Retinal pigment epithelial cell (primary cell): ENCODE measurements around the gene GRK4.

ENCODE experiments used
- DNase-seq: peaks from one replicate; pipeline ENCODE4 v3.0.0-alpha.2; 2010; ENCODE audit warnings: low read depth
- H3K4me3 ChIP-seq: 2 replicates; pipeline ENCODE4 v1.5.1; 2011; ENCODE audit warnings: mild to moderate bottlenecking, low read length, control low read depth, moderate library complexity
- TF ChIP-seq, protein P1 (sequence below): conservative IDR thresholded peaks from 2 replicates; pipeline ENCODE4 v1.5.1; 2011; ENCODE audit warnings: low read depth, low read length, control low read depth, inconsistent platforms

Gene GRK4

DNA sequence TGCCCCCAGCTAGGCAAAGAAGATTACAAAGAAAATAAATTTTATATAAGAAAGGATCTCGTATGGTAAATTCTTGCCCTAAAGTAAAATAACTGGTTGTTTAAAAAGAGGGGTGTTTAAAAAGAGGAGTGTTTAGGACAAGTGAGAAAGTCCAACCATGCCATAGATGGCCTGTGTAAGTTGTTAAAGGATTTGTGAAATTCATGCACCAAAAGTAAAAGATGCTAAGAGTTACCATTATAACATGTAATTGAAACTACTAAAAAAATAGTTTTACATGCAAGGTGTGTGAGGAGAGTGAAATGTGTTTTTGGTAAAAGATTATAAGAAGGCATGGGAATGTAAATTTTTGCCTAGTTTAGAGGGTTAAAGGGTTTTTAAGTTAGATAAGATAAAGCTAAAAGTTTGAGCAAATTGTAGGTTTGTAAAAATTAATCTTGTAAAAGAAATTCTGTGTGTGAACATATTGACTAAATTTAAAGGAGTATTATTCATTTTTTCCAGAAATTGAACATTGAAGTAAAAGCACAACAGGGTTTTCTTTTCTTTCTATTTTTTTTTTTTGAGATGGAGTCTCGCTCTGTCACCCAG lies 90.9 kb downstream of the GRK4 start:
- DNase-seq: no peak
- H3K4me3 ChIP-seq: no peak overlapping the region
- TF ChIP-seq, protein P1, sequence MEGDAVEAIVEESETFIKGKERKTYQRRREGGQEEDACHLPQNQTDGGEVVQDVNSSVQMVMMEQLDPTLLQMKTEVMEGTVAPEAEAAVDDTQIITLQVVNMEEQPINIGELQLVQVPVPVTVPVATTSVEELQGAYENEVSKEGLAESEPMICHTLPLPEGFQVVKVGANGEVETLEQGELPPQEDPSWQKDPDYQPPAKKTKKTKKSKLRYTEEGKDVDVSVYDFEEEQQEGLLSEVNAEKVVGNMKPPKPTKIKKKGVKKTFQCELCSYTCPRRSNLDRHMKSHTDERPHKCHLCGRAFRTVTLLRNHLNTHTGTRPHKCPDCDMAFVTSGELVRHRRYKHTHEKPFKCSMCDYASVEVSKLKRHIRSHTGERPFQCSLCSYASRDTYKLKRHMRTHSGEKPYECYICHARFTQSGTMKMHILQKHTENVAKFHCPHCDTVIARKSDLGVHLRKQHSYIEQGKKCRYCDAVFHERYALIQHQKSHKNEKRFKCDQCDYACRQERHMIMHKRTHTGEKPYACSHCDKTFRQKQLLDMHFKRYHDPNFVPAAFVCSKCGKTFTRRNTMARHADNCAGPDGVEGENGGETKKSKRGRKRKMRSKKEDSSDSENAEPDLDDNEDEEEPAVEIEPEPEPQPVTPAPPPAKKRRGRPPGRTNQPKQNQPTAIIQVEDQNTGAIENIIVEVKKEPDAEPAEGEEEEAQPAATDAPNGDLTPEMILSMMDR: no peak

DNA sequence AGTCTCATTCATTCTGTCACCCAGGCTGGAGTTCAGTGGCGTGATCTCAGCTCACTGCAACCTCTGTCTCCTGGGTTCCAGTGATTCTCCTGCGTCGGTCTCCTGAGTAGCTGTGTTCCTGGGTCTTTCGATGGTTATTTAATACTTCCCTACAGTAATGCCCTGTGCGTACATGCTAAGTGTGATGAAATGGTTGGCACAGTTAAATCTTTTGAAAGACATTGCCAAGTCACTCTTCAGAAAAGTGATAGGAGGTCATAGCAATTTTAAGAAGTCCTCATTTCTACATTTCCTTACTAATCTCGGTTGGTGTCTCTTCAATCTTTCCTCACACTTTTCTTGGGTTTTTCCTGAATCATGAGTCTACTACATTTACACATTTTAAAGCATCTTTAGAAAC lies 96.6 kb downstream of the GRK4 start:
- H3K4me3 ChIP-seq: no peak overlapping the region
- no peak for DNase-seq
- TF ChIP-seq, protein P1: no peak

DNA sequence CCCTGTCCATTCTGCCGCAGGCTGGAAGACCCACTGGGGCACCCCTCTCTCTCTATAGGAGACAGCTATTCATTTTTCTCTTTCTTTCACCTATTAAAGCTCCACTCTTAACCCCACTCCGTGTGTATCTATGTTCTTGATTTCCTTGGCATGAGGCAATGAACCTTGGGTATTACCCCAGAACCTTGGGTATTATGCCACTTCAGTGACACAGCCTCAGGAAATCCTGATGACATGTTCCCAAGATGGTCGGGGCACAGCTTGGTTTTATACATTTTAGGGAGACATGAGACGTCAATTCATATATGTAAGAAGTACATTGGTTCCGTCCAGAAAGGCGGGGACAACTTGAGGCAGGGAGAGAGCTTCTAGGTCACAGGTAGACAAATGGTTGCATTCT lies 97.6 kb downstream of the GRK4 start:
- TF ChIP-seq, protein P1: no peak
- H3K4me3 ChIP-seq: no peak overlapping the region
- no peak for DNase-seq

DNA sequence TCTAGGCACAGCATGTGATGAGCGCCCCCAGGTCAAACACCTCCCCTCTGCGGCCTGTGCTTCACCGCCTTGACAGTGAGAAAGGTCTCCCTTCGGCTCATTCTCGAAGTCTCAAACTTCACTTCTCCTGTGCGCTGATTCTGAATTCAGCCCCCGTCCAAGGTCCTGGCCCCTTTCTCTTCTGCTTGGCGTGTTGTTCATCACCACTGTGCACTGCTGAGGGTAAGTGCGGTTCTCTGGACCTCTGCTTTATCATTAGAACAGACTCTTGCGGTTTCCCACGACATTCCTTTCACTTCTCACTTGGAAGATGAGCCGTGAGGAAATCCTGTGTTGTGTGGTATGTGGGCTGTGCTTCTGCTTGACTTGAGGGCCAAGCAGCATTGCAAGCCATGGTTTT lies 99.1 kb downstream of the GRK4 start:
- H3K4me3 ChIP-seq: no peak overlapping the region
- TF ChIP-seq, protein P1: no peak
- no peak for DNase-seq

DNA sequence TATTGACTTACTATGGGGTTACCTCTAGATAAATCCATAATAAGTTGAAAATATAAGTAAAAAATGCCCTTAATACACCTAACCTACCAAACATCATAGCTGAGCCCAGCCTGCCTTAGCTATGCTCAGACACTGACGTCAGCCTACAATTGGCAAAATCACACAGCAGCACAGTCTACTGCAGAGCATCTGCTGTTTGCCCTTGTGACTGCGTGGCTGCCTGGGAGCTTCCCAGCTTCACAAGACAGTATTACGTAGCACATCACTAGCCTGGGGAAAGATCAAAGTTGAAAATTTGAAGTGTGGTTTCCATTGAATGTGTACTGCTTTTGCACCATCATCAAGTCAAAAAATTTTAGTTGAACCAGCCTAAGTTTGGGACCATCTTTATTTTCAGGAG lies 102.2 kb downstream of the GRK4 start:
- DNase-seq: no peak
- TF ChIP-seq, protein P1: no peak
- H3K4me3 ChIP-seq: no peak overlapping the region

DNA sequence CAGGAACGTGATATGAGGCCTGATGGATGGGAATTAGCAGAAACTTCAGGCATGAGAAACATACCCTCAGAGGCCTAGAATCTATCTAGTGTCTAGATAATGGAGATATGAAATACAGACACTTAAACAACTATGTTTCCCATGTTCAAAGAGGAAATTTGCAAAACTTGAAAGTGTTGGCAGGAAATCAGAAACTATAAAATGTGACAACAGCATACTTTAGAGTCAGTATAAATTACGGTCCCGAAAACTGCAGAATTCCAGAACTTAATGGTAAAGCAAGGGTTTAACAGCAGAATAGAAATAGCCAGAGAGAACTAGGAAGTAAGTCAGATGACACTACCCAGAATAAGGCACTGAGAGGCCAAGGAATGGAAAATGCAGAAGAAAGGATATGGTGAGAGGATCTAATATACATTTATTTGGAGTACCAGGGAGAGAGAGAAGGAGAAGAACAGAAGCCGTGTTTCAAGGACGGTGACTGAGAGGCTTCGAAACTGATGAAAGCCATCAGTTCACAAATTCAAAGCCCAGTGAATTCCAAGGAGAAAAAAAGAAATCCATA lies 103.5 kb downstream of the GRK4 start:
- TF ChIP-seq, protein P1: no peak
- H3K4me3 ChIP-seq: no peak overlapping the region
- no peak for DNase-seq

DNA sequence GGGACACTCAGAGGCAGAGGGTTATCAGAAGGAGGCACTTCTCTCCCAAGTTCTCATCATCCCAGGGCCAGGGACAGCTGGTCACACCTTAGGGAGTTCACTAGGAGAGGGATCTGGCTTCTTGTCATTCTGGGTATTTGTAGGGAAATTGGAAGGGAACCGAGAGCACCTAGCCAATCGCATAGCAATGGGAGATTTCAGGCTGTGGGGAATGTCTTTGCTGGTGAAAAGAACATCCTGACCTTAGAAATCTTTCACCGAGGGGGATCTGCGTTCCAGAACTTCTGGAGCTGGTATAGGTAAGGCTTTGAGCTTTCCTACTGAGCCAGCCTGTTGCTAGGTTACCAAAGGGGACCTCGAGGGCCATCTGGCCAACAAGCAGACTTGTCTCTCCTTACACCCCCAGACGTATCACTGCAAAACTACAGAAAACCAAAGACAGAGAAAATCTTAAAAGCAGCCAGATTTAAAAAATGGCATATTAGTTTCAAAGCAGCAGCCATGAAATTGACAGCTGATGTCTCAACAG lies 104.2 kb downstream of the GRK4 start:
- no peak for DNase-seq
- no peak overlapping the region for H3K4me3 ChIP-seq
- TF ChIP-seq, protein P1: no peak
